C1 segment of cervical spinal cord (tissue), 14 donors: ENCODE measurements around the gene SMC1B.
"Not testable (repeated sequence)": the region's sequence is repeated elsewhere in the genome, so short reads cannot be mapped to it uniquely, and the experiment has no call there.

Experiments used
- DNase-seq, 14 donors: peaks; one replicate each; lab custom pipeline; 2025; lab: John Stamatoyannopoulos, UW

The SMC1B gene

GRCh38 chr22:45349916-45350315, 63.5 kb downstream of the SMC1B start:
- no peak for DNase-seq

GRCh38 chr22:45344334-45344733, 69.1 kb downstream of the SMC1B start:
- DNase-seq = no peak

GRCh38 chr22:45343143-45343542, 70.3 kb downstream of the SMC1B start:
- no peak for DNase-seq

- no peak for DNase-seq
Observed at GRCh38 chr22:45341498-45341897, 71.9 kb downstream of the SMC1B start.

- no peak for DNase-seq
Observed at GRCh38 chr22:45340323-45340722, 73.1 kb downstream of the SMC1B start.

GRCh38 chr22:45338795-45339194, 74.6 kb downstream of the SMC1B start:
- DNase-seq = no peak

GRCh38 chr22:45337536-45337935, 75.9 kb downstream of the SMC1B start:
- DNase-seq = no peak

GRCh38 chr22:45336971-45337431, 76.4 kb downstream of the SMC1B start:
- peak in 8 of 14 donors; percentile 9 to 65 (median 36) for DNase-seq

GRCh38 chr22:45335854-45336522, 77.4 kb downstream of the SMC1B start:
- DNase-seq = peak in 1 of 14 donors; percentile 39

- peak in 4 of 14 donors; percentile 13 to 91 (median 50) for DNase-seq
Observed at GRCh38 chr22:45335021-45335818, 78.2 kb downstream of the SMC1B start.

GRCh38 chr22:45334528-45334927, 78.9 kb downstream of the SMC1B start:
- DNase-seq = peak in 2 of 14 donors; percentile 63 to 91

GRCh38 chr22:45334068-45334467, 79.3 kb downstream of the SMC1B start:
- DNase-seq = no peak

- no peak for DNase-seq
Observed at GRCh38 chr22:45332001-45332400, 81.4 kb downstream of the SMC1B start.

GRCh38 chr22:45331486-45331885, 81.9 kb downstream of the SMC1B start:
- DNase-seq = no peak

GRCh38 chr22:45330548-45330947, 82.9 kb downstream of the SMC1B start:
- DNase-seq = no peak

GRCh38 chr22:45329530-45329936, 83.9 kb downstream of the SMC1B start:
- DNase-seq = peak in 12 of 14 donors; percentile 24 to 80 (median 63)

GRCh38 chr22:45328822-45329529, 84.4 kb downstream of the SMC1B start:
- peak in 1 of 14 donors; percentile 13 for DNase-seq

- DNase-seq = not testable (repeated sequence)
Observed at GRCh38 chr22:45328261-45328660, 85.1 kb downstream of the SMC1B start.

GRCh38 chr22:45324311-45324711, 89.1 kb downstream of the SMC1B start:
- DNase-seq = no peak

- DNase-seq = no peak
Observed at GRCh38 chr22:45323695-45324094, 89.7 kb downstream of the SMC1B start.

- no peak for DNase-seq
Observed at GRCh38 chr22:45322873-45323525, 90.4 kb downstream of the SMC1B start.

- DNase-seq = no peak
Observed at GRCh38 chr22:45321827-45322226, 91.6 kb downstream of the SMC1B start.
